MG63 (cell line): Measurements from ENCODE around the gene RASA3. TPM values are rescaled to one million over a fixed set of nuclear protein-coding genes. Genes with fewer than 3 reads are reported as not detected.
A peak's percentile ranks its signal among the peaks of the same experiment; 100 is the strongest.
"Not testable (repeated sequence)": the region's sequence is repeated elsewhere in the genome, so short reads cannot be mapped to it uniquely, and the experiment has no call there.

Experiments
- DNase-seq: peaks from one replicate; pipeline ENCODE4 v3.0.0-alpha.2; 2020
- H3K27me3 ChIP-seq: fragments of 250-450 bp; sonication (Bioruptor Pico); 2 replicates; pipeline ENCODE4 v1.5.1; 2020; ENCODE audit warnings: mild to moderate bottlenecking, moderate library complexity
- H3K36me3 ChIP-seq: fragments of 250-450 bp; sonication (Bioruptor Pico); 2 replicates; pipeline ENCODE4 v1.5.1; 2020; ENCODE audit warnings: mild to moderate bottlenecking, moderate library complexity
- H3K4me3 ChIP-seq: fragments of 250-450 bp; sonication (Bioruptor Pico); 2 replicates; pipeline ENCODE4 v1.5.1; 2020; ENCODE audit warnings: mild to moderate bottlenecking, moderate library complexity
- H3K9me3 ChIP-seq: fragments of 250-450 bp; sonication (Bioruptor Pico); 2 replicates; pipeline ENCODE4 v1.5.1; 2020; ENCODE audit warnings: mild to moderate bottlenecking, moderate library complexity
- total RNA-seq: library from RNA; depleted of rRNA; stranded (reverse); fragments of >200 nt; shearing (Covaris generic); gene quantifications from 2 replicates; pipeline ENCODE4 v1.2.3, GENCODE V29; 2014; ENCODE audit warnings: low replicate concordance

The RASA3 gene
- total RNA-seq, 1 experiment from 2014 or later: 21.7 TPM

GRCh38 chr13:114103801-114104654 lies 28.4 kb downstream of the RASA3 start:
- Histone ChIP-seq H3K4me3 (no peak overlapping the region), H3K36me3 (no peaks in the 10 kb centered on the region), H3K9me3 (no peaks in the 10 kb centered on the region), H3K27me3 (no peaks in the 10 kb centered on the region)
- no peak for DNase-seq

DNA sequence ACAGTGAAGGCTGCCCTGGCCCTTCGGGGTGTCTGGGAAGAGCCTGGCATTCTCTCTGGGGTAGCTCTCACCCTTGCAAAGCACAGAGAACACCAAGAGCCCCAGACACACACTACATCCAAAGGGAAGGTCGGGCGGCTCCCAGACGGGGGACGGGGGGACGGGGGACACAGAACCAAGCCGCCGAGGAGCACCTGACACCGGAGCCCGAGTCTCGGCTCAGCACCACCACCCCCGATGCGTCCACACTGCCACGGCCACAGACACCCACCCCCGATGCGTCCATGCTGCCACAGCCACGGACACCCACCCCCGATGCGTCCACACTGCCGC lies 29.2 kb downstream of the RASA3 start:
- not testable (repeated sequence) for H3K27me3 ChIP-seq, DNase-seq, H3K9me3 ChIP-seq, H3K36me3 ChIP-seq, H3K4me3 ChIP-seq

GRCh38 chr13:114102521-114103288 lies 29.7 kb downstream of the RASA3 start:
- Histone ChIP-seq H3K9me3 (no peaks in the 10 kb centered on the region), H3K36me3 (no peaks in the 10 kb centered on the region)
- DNase-seq: no peak

DNA sequence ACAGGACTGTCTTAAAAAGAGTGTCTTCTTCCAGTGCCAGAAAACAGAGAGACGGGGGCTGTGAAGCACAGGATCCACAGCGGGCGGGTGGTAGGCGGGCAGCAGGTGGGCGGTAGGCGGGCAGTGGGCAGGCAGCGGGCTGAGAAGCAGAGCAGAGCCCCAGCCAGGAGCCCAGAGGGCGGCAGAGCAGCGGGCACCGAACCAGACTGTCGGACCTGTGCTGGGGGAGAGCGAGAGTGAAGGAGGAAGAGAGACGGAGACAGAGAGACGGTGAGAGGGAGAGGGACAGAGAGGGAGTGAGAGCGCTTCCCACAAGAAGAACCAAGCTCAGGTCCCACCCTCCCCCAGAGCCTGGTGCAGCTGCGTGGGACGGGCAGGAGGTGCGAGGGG lies 30.3 kb downstream of the RASA3 start:
- Histone ChIP-seq H3K4me3 (no peak overlapping the region), H3K27me3 (no peaks in the 10 kb centered on the region), H3K9me3 (no peaks in the 10 kb centered on the region), H3K36me3 (no peaks in the 10 kb centered on the region)
- DNase-seq: no peak

More at GRCh38 chr13:114102521-114103288, 29.7 kb downstream of the RASA3 start:
- Histone ChIP-seq H3K4me3 (no peak overlapping the region), H3K27me3 (no peaks in the 10 kb centered on the region)

- no peaks in the 10 kb centered on the region for H3K9me3 ChIP-seq
- DNase-seq: peak; percentile 27
- no peak overlapping the region for H3K4me3 ChIP-seq
- no peaks in the 10 kb centered on the region for H3K36me3 ChIP-seq
- no peaks in the 10 kb centered on the region for H3K27me3 ChIP-seq
These were observed 30.9 kb downstream of the RASA3 start for GRCh38 chr13:114101358-114102130.

DNA sequence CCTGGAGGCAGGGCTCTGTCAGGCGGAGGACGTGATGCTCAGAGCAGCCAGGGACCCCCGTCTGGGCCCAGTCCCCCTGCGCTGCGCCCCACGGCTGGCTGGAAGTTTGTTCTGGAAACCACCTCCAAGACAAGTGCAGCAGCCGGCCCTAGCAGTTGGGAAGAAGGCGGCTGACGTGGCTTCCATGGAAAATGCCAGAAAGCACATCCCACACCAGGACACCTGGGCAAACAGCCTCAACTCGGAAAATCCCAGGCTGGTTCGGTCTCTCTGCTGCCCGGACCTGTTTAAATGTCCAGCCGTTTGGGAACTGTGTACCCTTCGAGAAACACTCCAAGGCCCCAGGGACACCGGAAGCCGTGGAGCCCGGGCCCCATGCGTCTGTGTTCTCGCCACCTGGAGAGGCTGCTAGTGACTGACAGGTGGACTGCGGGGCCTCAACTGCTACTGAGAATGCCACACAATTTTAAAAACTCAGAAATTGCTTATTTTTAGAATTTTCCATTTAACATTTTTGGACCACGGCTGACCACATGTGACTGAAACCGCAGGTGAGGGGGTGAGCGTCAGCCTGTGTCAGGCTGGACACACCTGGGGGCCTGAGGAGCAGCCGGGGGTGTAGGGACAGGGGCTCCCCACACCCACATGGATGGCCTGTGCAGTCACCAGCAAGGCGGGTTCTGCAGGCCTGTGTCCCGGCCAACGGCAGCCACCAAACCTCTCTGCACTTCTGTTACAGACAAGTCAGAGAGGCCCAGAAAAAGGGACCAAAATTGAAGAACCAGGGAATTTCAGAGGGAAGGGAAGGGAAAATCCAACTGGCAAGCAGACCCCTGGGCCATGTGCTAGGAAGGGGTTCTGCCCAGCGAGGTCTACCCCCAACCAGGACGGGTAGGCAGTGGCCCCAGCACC lies 31.7 kb downstream of the RASA3 start:
- H3K4me3 ChIP-seq: no peak overlapping the region

DNA sequence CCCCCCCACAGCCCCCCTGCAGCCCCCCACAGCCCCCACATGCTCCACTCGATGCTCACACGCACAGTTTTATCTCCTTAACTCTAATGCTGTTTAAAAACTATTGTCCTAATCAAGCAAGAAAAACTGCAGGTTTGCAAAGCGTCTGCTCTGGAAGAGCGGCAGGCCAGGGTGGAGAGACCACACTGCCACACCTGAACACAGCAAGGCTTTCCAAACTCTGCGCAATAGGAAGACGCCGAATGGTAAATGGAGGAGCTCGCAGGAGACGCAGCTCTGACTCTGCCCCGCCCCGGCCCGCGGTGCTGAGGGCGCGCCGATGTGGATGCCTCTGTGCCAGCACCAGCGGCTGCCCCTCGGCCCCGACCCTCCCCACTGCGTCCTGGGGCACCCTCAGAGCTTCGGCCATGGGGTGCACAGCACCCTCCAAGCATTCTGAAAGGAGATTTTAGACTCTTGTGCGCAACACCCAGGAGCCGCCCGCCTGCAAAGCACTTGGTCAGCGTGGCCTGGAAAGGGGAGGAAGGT lies 32.4 kb downstream of the RASA3 start:
- Histone ChIP-seq H3K36me3 (no peaks in the 10 kb centered on the region), H3K4me3 (no peak overlapping the region), H3K9me3 (no peaks in the 10 kb centered on the region), H3K27me3 (no peaks in the 10 kb centered on the region)
- DNase-seq: peak; percentile 31

More for the DNA sequence above, 31.7 kb downstream of the RASA3 start:
- Histone ChIP-seq H3K36me3 (no peaks in the 10 kb centered on the region), H3K9me3 (no peaks in the 10 kb centered on the region), H3K27me3 (no peaks in the 10 kb centered on the region)
- DNase-seq: no peak

DNA sequence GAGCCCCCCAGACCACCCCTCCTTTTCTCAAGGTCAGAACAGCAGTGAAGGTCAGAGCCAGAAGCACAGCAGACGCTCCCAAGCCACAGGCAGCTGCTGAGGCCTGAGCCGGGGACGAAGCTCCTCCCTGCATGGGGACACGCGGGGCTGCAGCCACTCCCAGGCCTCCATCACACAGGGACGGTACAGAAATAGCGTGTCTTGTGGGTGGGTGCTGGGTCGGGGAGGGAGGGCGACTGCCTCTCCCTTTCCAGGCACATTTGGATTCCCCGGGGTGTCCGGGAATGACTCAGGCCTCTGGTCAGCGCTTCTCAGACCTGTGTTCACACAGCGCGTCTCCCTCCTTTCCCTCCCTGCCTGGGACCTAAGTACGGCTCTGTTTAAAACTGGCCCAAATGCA lies 33.2 kb downstream of the RASA3 start:
- no peak overlapping the region for H3K4me3 ChIP-seq
- H3K36me3 ChIP-seq: no peaks in the 10 kb centered on the region
- H3K27me3 ChIP-seq: no peaks in the 10 kb centered on the region
- H3K9me3 ChIP-seq: peaks cover under 1% of the 10 kb centered on the region; the same call in 1 of the 2 replicates
- peak; percentile 91 for DNase-seq

DNA sequence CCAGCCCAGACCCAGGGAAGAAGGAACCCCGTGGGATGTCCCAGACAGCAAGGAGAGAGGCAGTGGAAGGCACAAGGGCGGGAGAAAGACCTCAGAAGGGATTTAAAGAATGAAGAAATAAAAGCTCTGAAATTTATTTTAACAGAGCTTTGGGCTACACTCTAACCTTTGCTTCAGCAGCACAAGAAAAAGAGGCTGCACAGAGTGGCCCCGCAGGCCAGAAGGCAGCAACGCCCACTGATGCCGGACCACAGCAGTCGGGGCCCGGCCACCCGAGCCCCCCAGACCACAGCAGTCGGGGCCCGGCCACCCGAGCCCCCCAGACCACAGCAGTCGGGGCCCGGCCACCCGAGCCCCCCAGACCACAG lies 33.8 kb downstream of the RASA3 start:
- not testable (repeated sequence) for H3K9me3 ChIP-seq, H3K27me3 ChIP-seq, DNase-seq, H3K4me3 ChIP-seq, H3K36me3 ChIP-seq

- no peak for DNase-seq
- H3K36me3 ChIP-seq: 0 out of 2 replicates have a peak, but pooled peaks cover 8% of the 10 kb centered on the region
- peaks cover 12% of the 10 kb centered on the region for H3K9me3 ChIP-seq
- no peak overlapping the region for H3K4me3 ChIP-seq
- H3K27me3 ChIP-seq: no peaks in the 10 kb centered on the region
These were observed 34.3 kb downstream of the RASA3 start for GRCh38 chr13:114097893-114098688.

- H3K9me3 ChIP-seq: peaks cover 16% of the 10 kb centered on the region
- H3K27me3 ChIP-seq: no peaks in the 10 kb centered on the region
- H3K4me3 ChIP-seq: no peak overlapping the region
- DNase-seq: no peak
- H3K36me3 ChIP-seq: peaks cover 9% of the 10 kb centered on the region; the same call in 1 of the 2 replicates
These were observed 35.1 kb downstream of the RASA3 start for GRCh38 chr13:114097212-114097892.

GRCh38 chr13:114096811-114097211 lies 35.6 kb downstream of the RASA3 start:
- Histone ChIP-seq H3K27me3 (no peaks in the 10 kb centered on the region), H3K4me3 (no peak overlapping the region), H3K9me3 (peaks cover 17% of the 10 kb centered on the region), H3K36me3 (peaks cover 9% of the 10 kb centered on the region; the same call in 1 of the 2 replicates)
- DNase-seq: no peak

DNA sequence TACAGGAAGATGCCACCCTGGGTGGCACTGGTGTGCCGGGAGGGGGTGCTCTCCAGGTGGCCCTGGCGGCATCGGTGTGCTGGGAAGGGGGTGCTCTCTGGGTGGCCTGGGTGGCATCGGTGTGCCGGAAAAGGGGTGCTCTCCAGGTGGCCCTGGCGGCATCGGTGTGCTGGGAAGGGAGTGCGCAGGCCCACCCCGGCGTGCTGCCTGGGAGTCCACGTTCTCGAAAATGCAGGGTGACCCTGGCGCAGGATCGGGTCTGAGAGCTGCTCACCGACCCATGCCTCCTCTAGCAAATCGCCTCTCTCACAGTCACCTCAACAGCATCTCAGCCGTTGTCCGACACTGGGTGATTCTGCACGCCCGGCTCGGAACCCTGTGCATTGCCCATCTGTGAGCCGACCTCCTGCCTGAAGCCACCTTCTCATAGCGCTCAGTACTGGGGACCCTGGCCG lies 36.4 kb downstream of the RASA3 start:
- H3K27me3 ChIP-seq: no peaks in the 10 kb centered on the region
- DNase-seq: no peak
- peaks cover 9% of the 10 kb centered on the region; the same call in 1 of the 2 replicates for H3K36me3 ChIP-seq
- H3K9me3 ChIP-seq: peaks cover 24% of the 10 kb centered on the region
- H3K4me3 ChIP-seq: no peak overlapping the region

GRCh38 chr13:114095486-114095885 lies 36.9 kb downstream of the RASA3 start:
- peaks cover 25% of the 10 kb centered on the region for H3K9me3 ChIP-seq
- H3K4me3 ChIP-seq: no peak overlapping the region
- peaks cover 9% of the 10 kb centered on the region; the same call in 1 of the 2 replicates for H3K36me3 ChIP-seq
- no peaks in the 10 kb centered on the region for H3K27me3 ChIP-seq
- no peak for DNase-seq
